HG03097 (cell line): Measurements from ENCODE around the gene HAGHL.
A peak's percentile ranks its signal among the peaks of the same experiment; 100 is the strongest.

ENCODE experiments used
- ATAC-seq: cut with Tn5 transposase; IDR thresholded peaks from one replicate; pipeline ENCODE4 v1.9.1; 2021; ENCODE audit not compliant: unreplicated experiment, low FRiP score

HAGHL gene

GRCh38 chr16:726438-727290 lies at the start of gene HAGHL, which contains the start of gene CCDC78:
TSS of gene HAGHL (plus strand) at chr16:727106. CDS start at chr16:727510, 404 bp downstream.
TSS of gene CCDC78 (minus strand) at chr16:726443. CDS start at chr16:726367, 76 bp downstream.
- ATAC-seq: no peak

DNA sequence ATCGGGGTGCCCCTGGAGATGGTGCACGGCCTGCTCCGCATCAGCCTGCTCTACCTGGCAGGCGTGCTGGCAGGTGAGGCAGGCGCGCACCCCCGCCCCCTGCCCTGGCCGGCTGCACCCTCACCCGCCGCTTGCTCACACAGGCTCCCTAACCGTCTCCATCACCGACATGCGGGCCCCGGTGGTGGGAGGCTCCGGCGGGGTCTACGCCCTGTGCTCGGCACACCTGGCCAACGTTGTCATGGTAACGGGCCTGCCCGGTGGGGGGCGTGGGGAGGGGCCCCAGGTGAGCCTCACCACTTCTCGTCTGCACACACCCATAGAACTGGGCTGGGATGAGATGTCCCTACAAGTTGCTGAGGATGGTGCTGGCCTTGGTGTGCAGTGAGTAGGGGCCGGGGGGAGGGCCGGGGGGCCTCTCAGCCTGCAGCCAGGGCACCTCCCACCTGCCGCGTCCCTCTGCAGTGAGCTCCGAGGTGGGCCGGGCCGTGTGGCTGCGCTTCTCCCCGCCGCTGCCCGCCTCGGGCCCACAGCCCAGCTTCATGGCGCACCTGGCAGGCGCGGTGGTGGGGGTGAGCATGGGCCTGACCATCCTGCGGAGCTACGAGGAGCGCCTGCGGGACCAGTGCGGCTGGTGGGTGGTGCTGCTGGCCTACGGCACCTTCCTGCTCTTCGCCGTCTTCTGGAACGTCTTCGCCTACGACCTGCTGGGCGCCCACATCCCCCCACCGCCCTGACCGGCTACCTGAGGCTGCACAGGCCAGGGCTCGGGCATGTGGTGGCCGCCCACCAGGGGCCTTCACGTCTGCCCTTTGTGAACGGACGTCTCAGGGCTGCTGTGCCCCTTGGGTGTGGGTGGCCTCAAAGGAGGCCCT lies 49.4 kb upstream of the HAGHL start:
- no peak for ATAC-seq

- ATAC-seq: no peak
Measured at GRCh38 chr16:678209-678857, 48.6 kb upstream of the HAGHL start.

- no peak for ATAC-seq
Measured at GRCh38 chr16:678858-679813, 47.8 kb upstream of the HAGHL start.

- ATAC-seq: peak; percentile 34
Measured at GRCh38 chr16:679814-680624, 46.9 kb upstream of the HAGHL start, which contains the start of gene STUB1. TSS of gene STUB1 (plus strand) at chr16:680410. CDS start at chr16:680526, 116 bp downstream.

- ATAC-seq: no peak
Measured at GRCh38 chr16:680625-680945, 46.3 kb upstream of the HAGHL start.

DNA sequence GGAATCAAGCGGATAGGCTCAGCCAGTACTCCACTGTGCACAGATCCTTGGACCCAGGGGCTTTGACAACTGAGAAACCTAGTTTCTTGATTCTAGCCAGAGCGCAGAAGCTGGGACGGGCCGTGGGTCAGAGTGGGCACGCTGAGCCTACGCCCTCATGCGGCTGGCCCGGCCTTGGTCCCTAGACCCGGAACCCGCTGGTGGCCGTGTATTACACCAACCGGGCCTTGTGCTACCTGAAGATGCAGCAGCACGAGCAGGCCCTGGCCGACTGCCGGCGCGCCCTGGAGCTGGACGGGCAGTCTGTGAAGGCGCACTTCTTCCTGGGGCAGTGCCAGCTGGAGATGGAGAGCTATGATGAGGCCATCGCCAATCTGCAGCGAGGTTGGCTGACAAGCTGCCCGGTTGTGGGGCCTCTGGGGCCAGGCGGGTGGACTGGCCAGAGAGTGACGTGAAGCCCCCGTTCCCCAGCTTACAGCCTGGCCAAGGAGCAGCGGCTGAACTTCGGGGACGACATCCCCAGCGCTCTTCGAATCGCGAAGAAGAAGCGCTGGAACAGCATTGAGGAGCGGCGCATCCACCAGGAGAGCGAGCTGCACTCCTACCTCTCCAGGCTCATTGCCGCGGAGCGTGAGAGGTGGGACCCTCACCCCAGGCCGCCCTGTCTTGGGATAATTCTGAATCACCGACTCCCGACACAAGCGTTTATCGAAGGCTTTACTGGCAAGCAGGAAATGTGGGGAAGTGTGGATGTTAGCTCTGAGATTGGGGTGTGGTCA lies 45.8 kb upstream of the HAGHL start:
- ATAC-seq: no peak

DNA sequence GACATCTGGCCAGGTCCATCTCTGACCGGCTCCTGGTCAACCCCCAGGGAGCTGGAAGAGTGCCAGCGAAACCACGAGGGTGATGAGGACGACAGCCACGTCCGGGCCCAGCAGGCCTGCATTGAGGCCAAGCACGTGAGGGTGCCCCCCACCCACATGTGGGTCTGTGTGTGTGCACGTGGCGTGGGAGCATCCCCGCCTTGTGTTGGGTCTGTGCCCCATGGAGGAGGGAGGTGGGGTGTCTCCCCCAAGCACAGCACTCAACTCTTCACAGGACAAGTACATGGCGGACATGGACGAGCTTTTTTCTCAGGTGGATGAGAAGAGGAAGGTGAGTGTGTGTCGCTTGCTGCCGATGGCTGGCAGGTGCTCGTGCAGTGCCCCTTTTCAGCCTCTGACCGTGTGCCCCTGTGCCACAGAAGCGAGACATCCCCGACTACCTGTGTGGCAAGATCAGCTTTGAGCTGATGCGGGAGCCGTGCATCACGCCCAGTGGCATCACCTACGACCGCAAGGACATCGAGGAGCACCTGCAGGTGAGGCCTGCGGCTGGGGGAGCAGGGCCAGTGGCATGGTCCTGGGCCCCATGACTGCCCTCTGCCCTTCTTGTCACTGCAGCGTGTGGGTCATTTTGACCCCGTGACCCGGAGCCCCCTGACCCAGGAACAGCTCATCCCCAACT lies 45.0 kb upstream of the HAGHL start:
- no peak for ATAC-seq

DNA sequence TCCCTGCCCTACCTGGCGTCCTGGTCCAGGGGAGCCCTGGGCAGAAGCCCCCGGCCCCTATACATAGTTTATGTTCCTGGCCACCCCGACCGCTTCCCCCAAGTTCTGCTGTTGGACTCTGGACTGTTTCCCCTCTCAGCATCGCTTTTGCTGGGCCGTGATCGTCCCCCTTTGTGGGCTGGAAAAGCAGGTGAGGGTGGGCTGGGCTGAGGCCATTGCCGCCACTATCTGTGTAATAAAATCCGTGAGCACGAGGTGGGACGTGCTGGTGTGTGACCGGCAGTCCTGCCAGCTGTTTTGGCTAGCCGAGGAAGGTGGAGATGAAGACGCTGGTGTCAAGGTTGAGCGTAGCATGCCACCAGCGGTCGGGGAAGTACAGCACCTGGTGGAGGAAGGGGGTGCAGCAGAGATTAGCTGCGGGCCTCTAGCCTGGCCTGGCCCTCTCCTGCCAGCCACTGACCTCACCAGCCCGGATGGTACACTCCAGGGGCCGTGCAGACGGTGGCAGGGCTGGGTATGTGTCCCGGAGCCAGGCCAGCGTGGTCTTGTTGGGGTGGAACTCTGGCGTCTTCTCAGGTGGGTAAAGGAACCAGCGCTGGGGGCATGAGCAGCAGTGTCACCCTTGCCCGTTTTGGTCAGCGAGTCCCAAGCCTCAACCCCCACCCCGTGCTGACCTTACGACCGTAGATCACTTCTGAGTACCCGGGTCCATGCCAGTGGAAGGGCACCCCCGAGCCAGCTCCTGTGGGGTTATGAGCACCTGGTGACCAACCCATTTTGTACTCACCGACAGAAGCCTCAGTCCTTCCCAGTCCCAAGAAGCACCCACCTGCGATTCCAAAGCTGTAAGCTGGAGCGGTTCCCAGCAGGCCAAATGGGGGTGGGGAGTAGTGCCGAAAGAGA lies 44.2 kb upstream of the HAGHL start:
- no peak for ATAC-seq

GRCh38 chr16:683396-684070 lies 43.4 kb upstream of the HAGHL start:
- no peak for ATAC-seq

- peak; percentile 52 for ATAC-seq
Measured at GRCh38 chr16:684071-684794, 42.7 kb upstream of the HAGHL start, which contains the start of gene JMJD8. TSS of gene JMJD8 (minus strand) at chr16:684334. CDS start at chr16:684319, 15 bp downstream.

DNA sequence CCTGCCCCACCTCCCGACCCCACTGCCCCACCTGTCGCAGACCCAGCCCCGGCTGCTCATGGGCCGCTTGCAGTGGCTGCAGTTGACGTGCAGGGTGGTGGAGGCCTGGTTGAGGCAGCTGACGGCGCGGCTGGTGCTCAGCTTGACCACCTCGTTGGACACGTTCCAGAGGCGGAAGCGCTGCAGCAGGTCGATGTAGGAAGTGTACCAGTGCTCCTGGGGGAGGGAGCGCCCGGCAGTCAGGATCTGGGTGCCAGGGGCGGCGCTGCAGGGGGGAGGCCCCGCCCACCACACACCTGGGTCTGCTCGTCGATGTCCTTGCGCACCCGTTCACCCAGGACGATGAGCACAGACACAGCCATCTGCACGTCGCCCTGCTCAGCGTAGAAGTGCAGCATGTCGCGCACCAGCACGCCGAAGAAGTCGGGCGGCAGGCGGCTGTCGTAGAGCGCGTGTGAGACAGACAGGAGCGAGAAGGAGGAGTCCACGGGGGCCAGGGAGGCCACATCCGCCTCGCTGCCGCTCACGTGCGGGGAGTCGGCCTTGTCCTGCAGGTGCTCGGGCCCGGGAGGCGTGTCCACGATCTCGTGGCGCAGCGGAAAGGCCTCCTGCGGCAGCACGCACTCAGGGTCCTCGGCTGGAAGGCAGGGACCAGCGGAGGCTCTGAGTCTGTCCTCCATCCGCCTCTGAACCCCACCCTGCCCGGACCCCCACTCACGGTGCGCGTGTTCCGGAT lies 41.8 kb upstream of the HAGHL start:
- no peak for ATAC-seq

DNA sequence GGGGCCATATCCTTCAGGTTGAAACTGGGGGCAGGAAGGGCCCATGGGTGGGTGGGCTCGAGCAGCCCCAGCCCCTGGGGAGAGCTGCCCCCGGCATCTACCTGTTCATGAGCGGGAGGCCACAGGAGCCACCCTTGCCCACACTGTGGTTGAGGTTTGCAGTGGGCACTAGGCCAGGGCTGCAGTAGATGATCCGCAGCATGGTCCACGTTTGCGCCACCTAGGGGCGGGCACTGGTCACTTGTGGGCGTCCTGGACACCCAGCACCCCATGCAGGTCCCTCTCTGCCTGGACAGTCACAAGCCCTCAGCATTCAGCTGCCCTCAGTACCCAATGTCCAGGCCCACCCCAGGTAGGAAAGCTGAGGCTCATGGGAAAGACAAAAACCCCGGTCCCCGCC lies 40.9 kb upstream of the HAGHL start:
- no peak for ATAC-seq

GRCh38 chr16:686459-687260 lies 40.2 kb upstream of the HAGHL start:
- ATAC-seq: no peak
